Calu3 (cell line): ENCODE measurements around the gene PLXNA4. TPM values are rescaled to one million over a fixed set of nuclear protein-coding genes. Genes with fewer than 3 reads are reported as not detected.

ENCODE experiments used
- BruUV-seq: library from RNA; stranded (reverse); fragments of 400-500 nt; replicated peaks from 2 replicates; lab custom pipeline; 2021; lab: Mats Ljungman, UMichigan
- CTCF ChIA-PET: fragments of 300-600 bp; sonication (Branson Sonifier 250); formaldehyde crosslinking; loops from one replicate; lab custom pipeline; 2022; ENCODE audit warnings: antibody characterized with exemption; lab: Charles Lee
- DNase-seq: peaks from one replicate; pipeline ENCODE4 v3.0.0; 2022
- H3K27ac Mint-ChIP-seq: one replicate; pipeline ENCODE4 v1.8.0; 2022; ENCODE audit warnings: mixed read lengths; ENCODE audit not compliant: unreplicated experiment
- H3K27me3 Mint-ChIP-seq: one replicate; pipeline ENCODE4 v1.8.0; 2022; ENCODE audit warnings: mixed read lengths; ENCODE audit not compliant: unreplicated experiment
- H3K36me3 Mint-ChIP-seq: one replicate; pipeline ENCODE4 v1.8.0; 2022; ENCODE audit warnings: mild to moderate bottlenecking, moderate library complexity, mixed read lengths; ENCODE audit not compliant: insufficient read depth, unreplicated experiment
- H3K4me1 Mint-ChIP-seq: one replicate; pipeline ENCODE4 v1.8.0; 2022; ENCODE audit warnings: mild to moderate bottlenecking, low read depth, mixed read lengths; ENCODE audit not compliant: unreplicated experiment
- H3K4me3 Mint-ChIP-seq: one replicate; pipeline ENCODE4 v1.8.0; 2022; ENCODE audit warnings: mild to moderate bottlenecking, low read depth, moderate library complexity, mixed read lengths; ENCODE audit not compliant: unreplicated experiment
- H3K9me3 Mint-ChIP-seq: one replicate; pipeline ENCODE4 v1.8.0; 2022; ENCODE audit warnings: low read depth, mixed read lengths; ENCODE audit not compliant: unreplicated experiment
- CTCF ChIP-seq: fragments of 200-600 bp; IDR thresholded peaks from one replicate; pipeline ENCODE4 v1.8.0; 2022; ENCODE audit warnings: antibody characterized with exemption; ENCODE audit not compliant: unreplicated experiment
- intact Hi-C: fragments of 100-400 bp; cut with micrococcal nuclease; formaldehyde crosslinking; loops from one replicate; pipeline ENCODE4 v1.10.0; 2022; ENCODE audit not compliant: unreplicated experiment
- total RNA-seq: library from RNA; stranded (reverse); gene quantifications from 2 replicates; pipeline ENCODE4 v1.2.3, GENCODE V29; 2022

Gene PLXNA4
- total RNA-seq, 1 experiment from 2014 or later = not detected

DNA sequence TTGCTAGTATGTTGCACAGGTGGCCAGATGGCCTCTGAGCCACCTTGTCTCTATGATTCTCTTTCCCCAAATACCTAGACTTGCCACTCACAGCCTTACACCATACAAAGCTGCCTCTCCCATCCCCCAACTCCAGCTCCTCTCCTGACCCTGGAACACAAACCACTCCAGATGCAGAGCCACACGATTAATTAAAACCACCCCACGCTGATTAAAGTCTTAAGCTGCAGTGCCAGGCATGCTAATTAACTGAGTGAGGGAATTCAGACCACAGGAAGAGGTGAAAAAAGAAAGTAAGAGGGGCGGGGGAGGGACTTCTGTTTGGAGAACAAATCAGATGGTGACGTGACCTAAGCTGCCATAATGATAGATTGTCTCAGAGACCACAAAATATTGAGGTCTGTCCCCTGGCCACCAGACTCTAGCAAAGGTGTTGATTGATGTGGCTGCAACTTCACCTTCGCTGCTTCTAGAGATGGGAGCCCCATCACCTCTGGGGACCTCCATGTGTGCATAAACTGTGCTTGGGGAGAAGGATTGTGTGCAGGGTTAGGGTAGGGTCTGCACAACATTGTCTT is 331.3 kb downstream of the PLXNA4 start:
- no peaks in the 10 kb centered on the region for H3K36me3 Mint-ChIP-seq
- no TSS peak for BruUV-seq
- no peak overlapping the region for H3K27ac Mint-ChIP-seq
- DNase-seq = no peak
- peaks cover 4% of the 10 kb centered on the region for H3K4me1 Mint-ChIP-seq
- CTCF ChIA-PET = no interaction called here
- intact Hi-C loops = no loop called here
- no peak for TF ChIP-seq CTCF
- no peaks in the 10 kb centered on the region for H3K27me3 Mint-ChIP-seq
- no peak overlapping the region for H3K4me3 Mint-ChIP-seq
- H3K9me3 Mint-ChIP-seq = peaks cover 3% of the 10 kb centered on the region

DNA sequence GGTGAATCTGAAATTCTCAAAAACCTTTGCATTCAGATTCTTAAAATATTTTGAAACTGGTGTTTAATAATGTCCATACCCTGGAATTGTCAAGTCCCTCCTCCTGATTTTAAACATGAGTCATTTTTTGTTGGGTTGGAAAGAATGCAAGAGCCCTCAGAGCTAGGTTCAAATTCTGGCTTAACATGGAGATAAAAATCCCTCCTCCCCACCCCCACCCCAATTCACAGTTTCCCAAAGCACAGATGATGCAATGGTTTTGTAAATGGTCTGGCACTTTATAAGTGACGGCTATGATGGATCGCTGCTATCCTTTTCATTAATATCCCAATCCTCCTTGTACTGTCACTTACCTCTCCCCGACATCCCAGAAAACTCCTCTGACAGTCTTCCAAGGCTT is 332.8 kb downstream of the PLXNA4 start:
- no peak for DNase-seq
- no peak for TF ChIP-seq CTCF
- H3K27me3 Mint-ChIP-seq = no peaks in the 10 kb centered on the region
- H3K9me3 Mint-ChIP-seq = peaks cover 3% of the 10 kb centered on the region
- intact Hi-C loops = no loop called here
- no TSS peak for BruUV-seq
- H3K4me3 Mint-ChIP-seq = no peak overlapping the region
- H3K27ac Mint-ChIP-seq = no peak overlapping the region
- no peaks in the 10 kb centered on the region for H3K36me3 Mint-ChIP-seq
- CTCF ChIA-PET = interaction anchor here (0.5 to 0.7 kb wide), 2 partner anchors 60 to 66 kb away, joined by 4 to 5 read pairs; no protein-coding TSS in a partner anchor
- H3K4me1 Mint-ChIP-seq = no peaks in the 10 kb centered on the region

GRCh38 chr7:132243051-132243450 is 333.2 kb downstream of the PLXNA4 start:
- no peaks in the 10 kb centered on the region for H3K36me3 Mint-ChIP-seq
- CTCF ChIA-PET = interaction anchor here (0.5 kb wide), 1 partner anchor 60 kb away, joined by 4 read pairs; no protein-coding TSS in a partner anchor
- no peaks in the 10 kb centered on the region for H3K27me3 Mint-ChIP-seq
- DNase-seq = no peak
- BruUV-seq = no TSS peak
- no peak overlapping the region for H3K27ac Mint-ChIP-seq
- intact Hi-C loops = no loop called here
- TF ChIP-seq CTCF = no peak
- H3K4me1 Mint-ChIP-seq = no peaks in the 10 kb centered on the region
- no peak overlapping the region for H3K4me3 Mint-ChIP-seq
- H3K9me3 Mint-ChIP-seq = peaks cover under 1% of the 10 kb centered on the region

GRCh38 chr7:132242192-132242812 is 334.0 kb downstream of the PLXNA4 start:
- DNase-seq = no peak
- Mint-ChIP-seq H3K36me3 (no peaks in the 10 kb centered on the region), H3K27me3 (peaks cover under 1% of the 10 kb centered on the region), H3K4me3 (no peak overlapping the region), H3K4me1 (no peaks in the 10 kb centered on the region), H3K27ac (no peak overlapping the region), H3K9me3 (no peaks in the 10 kb centered on the region)
- BruUV-seq = no TSS peak
- TF ChIP-seq CTCF = no peak
- CTCF ChIA-PET = no interaction called here
- intact Hi-C loops = no loop called here
